B cell (primary cell): Measurements from ENCODE around the gene ZFHX2. TPM values are rescaled to one million over a fixed set of nuclear protein-coding genes. Genes with fewer than 3 reads are reported as not detected.

Experiments
- ATAC-seq: fragments of 200-7000 bp; cut with Tn5 transposase; one replicate; pipeline ENCODE4 v1.10.0; 2021; ENCODE audit warnings: low read depth, mild to moderate bottlenecking, moderate number of reproducible peaks, moderate library complexity
- CTCF ChIA-PET: fragments of 350-600 bp; sonication (Branson Sonifier 250); formaldehyde crosslinking; loops from one replicate; lab custom pipeline; 2021; ENCODE audit warnings: antibody characterized with exemption, inconsistent platforms; lab: Charles Lee
- POLR2A ChIA-PET: fragments of 350-600 bp; sonication (Branson Sonifier 250); formaldehyde crosslinking; loops from one replicate; lab custom pipeline; 2021; ENCODE audit warnings: antibody characterized with exemption; lab: Charles Lee
- DNase-seq: peaks from one replicate; pipeline ENCODE4 v3.0.0; 2013
- H2AFZ ChIP-seq: 2 replicates; pipeline ENCODE4 v1.6.1; 2012; ENCODE audit warnings: mild to moderate bottlenecking, low read depth, low read length; ENCODE audit not compliant: insufficient read depth, poor library complexity, severe bottlenecking
- H3K27ac ChIP-seq, 2 donors: 1 replicate in 1 of 2; 2 replicates in 1 of 2; pipeline ENCODE4 v1.5.1; 2012 to 2013; ENCODE audit warnings: low read length in 2 of 2, mild to moderate bottlenecking in 2 of 2, moderate library complexity in 1 of 2
- H3K27me3 ChIP-seq, 4 experiments: fragments of 200-600 bp in 1 of 4; sonication (generic) in 1 of 4; replicated peaks in 1 of 4; 1 replicate in 2 of 4; 2 replicates in 2 of 4; pipeline versions ENCODE4 v1.6.1 to v1.7.0; 2013 to 2016; ENCODE audit warnings: low read length in 3 of 4, mild to moderate bottlenecking in 2 of 4, mixed read lengths in 1 of 4, moderate library complexity in 1 of 4; ENCODE audit not compliant: insufficient read depth in 4 of 4, control insufficient read depth in 3 of 4; ENCODE audit errors: control extremely low read depth in 1 of 4
- H3K36me3 ChIP-seq, 2 experiments: replicated peaks in 1 of 2; 1 replicate in 1 of 2; 2 replicates in 1 of 2; pipeline versions ENCODE4 v1.6.1 to v1.7.1; 2013; ENCODE audit warnings: low read length in 1 of 2; ENCODE audit not compliant: insufficient read depth in 2 of 2, control insufficient read depth in 1 of 2; ENCODE audit errors: control extremely low read depth in 1 of 2, extremely low read depth in 1 of 2
- H3K4me1 ChIP-seq, 2 donors: fragments of 200-600 bp in 1 of 2; sonication (generic) in 1 of 2; 1 replicate in 1 of 2; 2 replicates in 1 of 2; pipeline versions ENCODE4 v1.5.1 to v1.6.1; 2013 to 2017; ENCODE audit warnings: low read length in 2 of 2; ENCODE audit not compliant: control insufficient read depth in 2 of 2, insufficient read depth in 2 of 2
- H3K4me2 ChIP-seq: replicated peaks from 2 replicates; pipeline ENCODE3; 2012; ENCODE audit warnings: mild to moderate bottlenecking, low read depth, low read length; ENCODE audit not compliant: poor library complexity, severe bottlenecking
- H3K4me3 ChIP-seq, 5 experiments: fragments of 200-600 bp in 1 of 5; sonication (generic) in 1 of 5; 1 replicate in 3 of 5; 2 replicates in 2 of 5; pipeline versions ENCODE4 v1.5.1 to v1.7.0; 2011 to 2016; ENCODE audit warnings: low read length in 4 of 5, mild to moderate bottlenecking in 4 of 5, low read depth in 2 of 5, control low read depth in 1 of 5, moderate library complexity in 1 of 5; ENCODE audit not compliant: insufficient read depth in 1 of 5; ENCODE audit errors: control extremely low read depth in 1 of 5, extremely low read depth in 1 of 5
- H3K79me2 ChIP-seq: fragments of 200-600 bp; sonication (generic); one replicate; pipeline ENCODE4 v1.6.0; 2016; ENCODE audit warnings: low read length; ENCODE audit not compliant: control insufficient read depth, insufficient read depth
- H3K9ac ChIP-seq: fragments of 200-600 bp; sonication (generic); 2 replicates; pipeline ENCODE4 v1.6.1; 2017; ENCODE audit warnings: mild to moderate bottlenecking, low read length, moderate library complexity
- H3K9me3 ChIP-seq, 3 donors: one replicate each; pipeline versions ENCODE4 v1.6.1 to v1.7.1; 2013; ENCODE audit warnings: low read length in 2 of 3; ENCODE audit not compliant: control insufficient read depth in 2 of 3, insufficient read depth in 1 of 3; ENCODE audit errors: control extremely low read depth in 1 of 3
- H4K20me1 ChIP-seq: 2 replicates; pipeline ENCODE4 v1.6.0; 2012; ENCODE audit warnings: mild to moderate bottlenecking, low read length; ENCODE audit not compliant: insufficient read depth, control insufficient read depth, poor library complexity, severe bottlenecking
- H3K27ac Mint-ChIP-seq: one replicate; pipeline ENCODE4 v1.8.0; 2021; ENCODE audit warnings: mixed read lengths
- H3K27me3 Mint-ChIP-seq: one replicate; pipeline ENCODE4 v1.8.0; 2021; ENCODE audit warnings: mixed read lengths
- H3K4me1 Mint-ChIP-seq: one replicate; pipeline ENCODE4 v1.8.0; 2021; ENCODE audit warnings: mixed read lengths
- H3K4me3 Mint-ChIP-seq: one replicate; pipeline ENCODE4 v1.8.0; 2021; ENCODE audit warnings: mixed read lengths
- H3K9me3 Mint-ChIP-seq: one replicate; pipeline ENCODE4 v1.8.0; 2022; ENCODE audit warnings: mixed read lengths; ENCODE audit not compliant: insufficient read depth
- CTCF ChIP-seq: fragments of 200-600 bp; IDR thresholded peaks from one replicate; pipeline ENCODE4 v1.8.0; 2022; ENCODE audit warnings: antibody characterized with exemption, mild to moderate bottlenecking
- EZH2 ChIP-seq: IDR thresholded peaks from 2 replicates; pipeline ENCODE4 v1.6.1; 2012; ENCODE audit warnings: borderline replicate concordance, low read depth, mild to moderate bottlenecking, moderate library complexity, low read length; ENCODE audit not compliant: insufficient read depth, poor library complexity, severe bottlenecking
- WGBS: methylation state at CpG from one replicate; pipeline ENCODE4 v1.1.5; 2013; ENCODE audit warnings: missing lambda C conversion rate; ENCODE audit not compliant: insufficient coverage; 5-methylcytosine and 5-hydroxymethylcytosine counted together
- intact Hi-C: fragments of 100-400 bp; cut with micrococcal nuclease; formaldehyde crosslinking; loops from one replicate; pipeline ENCODE4 v1.10.0; 2022
- polyA plus RNA-seq: library from polyadenylated mRNA; depleted of rRNA; stranded (reverse); fragments of >200 nt; gene quantifications from 2 replicates; pipeline ENCODE4 v1.2.3, GENCODE V29; 2012
- total RNA-seq, 2 donors: library from RNA; stranded (reverse); fragments of 120-200 nt in 1 of 2; gene quantifications; 1 replicate in 1 of 2; 2 replicates in 1 of 2; pipeline versions ENCODE4 v1.2.3 to v1.2.4, GENCODE V29; 2013 to 2022

The ZFHX2 gene
- total and polyA plus RNA-seq, 2 donors (not counting 1 experiment from before 2014, with no cell fraction given): 0.21 to 2.5 TPM

DNA sequence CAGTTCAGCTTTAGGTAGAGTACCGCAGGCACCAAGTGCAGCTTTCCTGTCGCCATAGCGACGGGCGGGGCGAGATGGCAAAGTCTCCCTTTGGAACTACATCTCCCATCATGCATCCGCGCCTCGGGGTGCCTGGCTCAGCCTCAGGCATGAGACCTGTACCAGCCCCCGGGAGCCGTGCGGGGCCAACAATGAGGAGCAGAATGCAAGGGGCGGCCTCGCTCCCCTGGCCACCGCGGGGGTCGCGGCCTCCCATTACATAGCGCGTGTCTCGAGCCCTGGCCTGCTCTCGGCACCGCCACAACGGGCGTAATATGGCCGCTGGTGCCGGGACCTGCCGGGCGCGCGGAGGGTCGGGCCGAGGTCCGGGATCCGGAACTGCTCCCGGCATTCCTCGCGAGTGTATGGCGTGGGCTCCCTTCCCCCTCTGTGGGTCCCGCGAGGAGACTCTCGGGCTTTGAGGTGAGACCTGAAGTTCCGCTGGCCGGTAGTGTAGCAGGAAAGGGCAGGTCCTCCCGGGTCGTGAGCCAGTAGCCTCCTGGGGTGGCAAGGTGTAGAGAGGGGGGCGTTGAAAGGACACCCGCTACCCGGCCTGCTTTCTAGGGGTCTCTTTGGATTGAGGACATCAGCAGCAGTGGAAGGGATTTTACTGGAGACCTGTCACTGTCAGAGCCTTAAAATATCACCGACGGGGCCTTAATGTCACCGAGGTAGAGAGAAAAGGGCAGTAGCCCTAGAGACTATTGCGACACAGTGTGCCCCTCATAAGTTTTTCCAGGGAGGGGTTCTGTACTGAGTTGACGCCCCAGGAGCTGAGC, 4.5 kb upstream of the ZFHX2 start, which contains the start of gene THTPA:
THTPA (plus strand) TSS at position 390 of the 818 bp plus-strand sequence. CDS start 487 bp downstream, outside the sequence.
- Histone ChIP-seq H3K4me2 (peak within 1 kb of the TSS; percentile 81), H3K4me1 (peaks cover 19 to 36% of the 10 kb centered on the region in 2 donors), H3K27ac (peak within 1 kb of the TSS; percentile 69 to 84), H4K20me1 (peaks cover 11% of the 10 kb centered on the region), H3K79me2 (peaks cover 10% of the 10 kb centered on the region), H3K36me3 (peaks cover 0 to 31% of the 10 kb centered on the region in 2 experiments), H3K9me3 (no peaks in the 10 kb centered on the region), H3K4me3 (peak within 1 kb of the TSS; percentile 17 to 97 (median 81)), H3K9ac (peak within 1 kb of the TSS; percentile 93), H3K27me3 (no peaks in the 10 kb centered on the region), H2AFZ (peak within 1 kb of the TSS; percentile 96)
- TF ChIP-seq CTCF (no peak), EZH2 (no peak)
- H3K27ac Mint-ChIP-seq: peak within 1 kb of the TSS; percentile 99
- peak; percentile 96 for DNase-seq
- no peaks in the 10 kb centered on the region for H3K9me3 Mint-ChIP-seq
- ChIA-PET CTCF (interaction anchor here (0.5 to 12.4 kb wide), 7 partner anchors 13 to 88 kb away, joined by 3 to 335 read pairs (median 4); partner anchors contain the start of gene AP1G2), POLR2A (interaction anchor here (0.6 to 0.8 kb wide), 6 partner anchors 32 to 1143 kb away, joined by 3 to 5 read pairs (median 4); partner anchors contain the start of genes CBLN3, KHNYN and PABPN1)
- ATAC-seq: peak; percentile 78
- H3K4me3 Mint-ChIP-seq: peak within 1 kb of the TSS; percentile 98
- no peaks in the 10 kb centered on the region for H3K27me3 Mint-ChIP-seq
- H3K4me1 Mint-ChIP-seq: peaks cover 45% of the 10 kb centered on the region
- intact Hi-C loops: loop anchor here (1.0 to 10.0 kb wide), 6 partner anchors 11 to 659 kb away; partner anchors contain the start of genes ACIN1, AP1G2, C14orf119 and CHMP4A
- 1% methylated on average over 54 of the region's 54 CpGs for WGBS
